GM21786 (cell line): ENCODE results near the gene MLXIPL.
"Not testable (repeated sequence)": the region's sequence is repeated elsewhere in the genome, so short reads cannot be mapped to it uniquely, and the experiment has no call there.

ENCODE experiments used
- ATAC-seq: cut with Tn5 transposase; IDR thresholded peaks from one replicate; pipeline ENCODE4 v1.9.1; 2021; ENCODE audit not compliant: unreplicated experiment

The MLXIPL gene

GRCh38 chr7:73646785-73647724 lies 22.7 kb upstream of the MLXIPL start:
- no peak for ATAC-seq

- ATAC-seq: no peak
Measured at GRCh38 chr7:73645643-73646174, 21.4 kb upstream of the MLXIPL start.

- ATAC-seq: no peak
Measured at GRCh38 chr7:73644688-73645286, 20.5 kb upstream of the MLXIPL start.

GRCh38 chr7:73642834-73643233 lies 18.5 kb upstream of the MLXIPL start:
- ATAC-seq: no peak

- ATAC-seq: no peak
Measured at GRCh38 chr7:73638911-73639310, 14.6 kb upstream of the MLXIPL start.

GRCh38 chr7:73635428-73636200 lies 11.3 kb upstream of the MLXIPL start:
- ATAC-seq: no peak

GRCh38 chr7:73633844-73634243 lies 9.5 kb upstream of the MLXIPL start:
- no peak for ATAC-seq

GRCh38 chr7:73633323-73633722 lies 9.0 kb upstream of the MLXIPL start:
- ATAC-seq: no peak

GRCh38 chr7:73631558-73631957 lies 7.2 kb upstream of the MLXIPL start:
- no peak for ATAC-seq

GRCh38 chr7:73628504-73628903 lies 4.2 kb upstream of the MLXIPL start:
- no peak for ATAC-seq

GRCh38 chr7:73626814-73627213 lies 2.5 kb upstream of the MLXIPL start:
- ATAC-seq: no peak

GRCh38 chr7:73625276-73625675 lies 954 bp upstream of the MLXIPL start:
- no peak for ATAC-seq

- ATAC-seq: no peak
Measured at GRCh38 chr7:73624669-73625001, 313 bp upstream of the MLXIPL start.

- ATAC-seq: no peak
Measured at GRCh38 chr7:73622909-73623797, 1.2 kb downstream of the MLXIPL start.

GRCh38 chr7:73622527-73622908 lies 1.8 kb downstream of the MLXIPL start:
- no peak for ATAC-seq

GRCh38 chr7:73621168-73622063 lies 2.9 kb downstream of the MLXIPL start:
- ATAC-seq: no peak

- ATAC-seq: not testable (repeated sequence)
Measured at GRCh38 chr7:73619394-73619793, 4.9 kb downstream of the MLXIPL start.

GRCh38 chr7:73618538-73618937 lies 5.8 kb downstream of the MLXIPL start:
- ATAC-seq: no peak

- not testable (repeated sequence) for ATAC-seq
Measured at GRCh38 chr7:73617520-73617919, 6.8 kb downstream of the MLXIPL start.
